ENCODE results near the gene ELMO2. TPM values are rescaled to one million over a fixed set of nuclear protein-coding genes. Genes with fewer than 3 reads are reported as not detected.

The ELMO2 gene
- total and polyA plus RNA-seq, 4 donors = 60.2 to 87.8 (median 70.9) TPM

DNA sequence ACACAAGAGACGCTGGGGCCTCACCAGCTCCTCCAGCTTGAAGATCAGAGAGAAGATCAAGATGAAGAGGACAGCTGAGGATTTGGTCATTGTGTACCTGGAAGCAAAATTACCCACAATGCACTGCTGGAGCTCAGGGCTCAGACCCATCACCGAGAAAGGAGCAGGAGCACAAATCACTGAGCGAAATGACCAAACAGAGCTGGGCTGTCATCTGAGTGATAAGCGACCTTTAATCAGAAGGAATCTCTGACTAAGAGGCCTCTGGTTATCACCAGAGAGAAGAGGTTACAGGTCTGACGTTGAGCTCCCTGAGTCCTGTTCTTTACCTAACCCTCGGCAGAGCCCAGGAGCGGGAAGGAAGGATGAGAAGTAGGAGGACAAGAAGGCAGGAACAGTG is 50.6 kb downstream of the ELMO2 start:
- Histone ChIP-seq H3K4me1 (ENCODE audit: control insufficient read depth, insufficient read depth, low read length) (peaks cover 34% of the 10 kb centered on the region), H3K27me3 (ENCODE audit: control insufficient read depth, insufficient read depth, low read length) (no peaks in the 10 kb centered on the region), H3K27ac (ENCODE audit: low read depth, low read length) (no peak overlapping the region), H3K36me3 (ENCODE audit: control insufficient read depth, insufficient read depth, low read length) (peaks cover 58% of the 10 kb centered on the region), H3K4me3 (ENCODE audit: low read depth, low read length) (no peak overlapping the region), H3K9me3 (ENCODE audit: control insufficient read depth, insufficient read depth, low read length) (no peaks in the 10 kb centered on the region)
- WGBS (ENCODE audit: insufficient coverage) = 89% methylated on average over 6 of the region's 7 CpGs
- DNase-seq (ENCODE audit: low read depth in 4 of 6, low spot score in 6 of 6) = no peak

DNA sequence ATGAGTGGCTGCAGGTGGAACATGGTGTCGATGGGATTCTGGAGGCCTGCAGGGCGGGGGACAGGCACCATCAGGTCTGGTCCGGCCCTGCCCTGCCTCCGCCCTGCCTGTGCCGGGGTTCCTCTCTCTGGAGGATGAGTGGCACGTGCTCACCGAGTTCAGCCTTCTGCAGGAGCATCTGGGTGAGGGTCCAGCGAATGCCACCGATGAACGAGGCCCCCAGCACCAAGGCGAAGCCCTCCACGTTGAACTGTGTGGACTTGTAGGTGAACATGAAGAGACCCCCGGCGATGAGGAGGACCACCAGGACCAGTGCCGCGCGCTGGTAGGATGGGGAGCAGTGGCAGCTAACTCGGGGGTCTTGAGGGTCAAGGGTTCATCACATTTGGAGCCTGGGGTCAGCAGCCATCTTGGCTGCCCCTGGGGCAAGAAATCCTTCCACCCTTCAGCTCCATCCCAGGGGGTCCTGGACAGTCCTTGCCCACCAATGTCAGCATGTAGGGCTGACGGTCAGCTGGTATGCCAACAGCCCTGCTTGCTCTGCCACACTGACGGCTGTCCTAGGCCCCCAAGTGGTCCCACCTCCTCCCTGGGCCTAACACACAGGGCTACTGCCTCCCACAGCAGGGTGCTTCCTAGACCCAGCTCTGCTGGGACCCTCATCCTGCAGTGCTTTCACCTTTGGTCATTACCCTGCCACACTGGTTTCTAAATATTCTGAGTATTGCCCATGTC is 51.3 kb downstream of the ELMO2 start:
- no peak overlapping the region for H3K27ac ChIP-seq (ENCODE audit: low read depth, low read length)

DNA sequence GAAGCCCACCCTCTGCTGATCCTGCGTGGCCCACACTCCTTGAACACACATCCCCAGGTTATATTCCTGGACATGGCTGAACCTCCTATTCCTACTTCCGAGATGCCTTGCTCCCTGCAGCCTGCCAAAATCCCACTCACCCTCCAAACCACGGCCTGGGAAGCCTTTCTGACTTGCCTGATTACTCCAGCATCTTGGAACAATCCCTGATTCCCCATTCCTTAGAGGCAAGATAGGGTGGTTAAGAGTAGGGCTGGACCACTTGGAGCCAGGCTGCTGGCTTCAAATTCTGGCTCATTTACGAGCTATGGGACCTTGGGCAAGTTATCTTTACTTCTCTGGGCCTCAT is 52.2 kb downstream of the ELMO2 start:
- H3K36me3 ChIP-seq (ENCODE audit: control insufficient read depth, insufficient read depth, low read length) = peaks cover 66% of the 10 kb centered on the region
- 91% methylated on average over 1 of the region's 4 CpGs for WGBS (ENCODE audit: insufficient coverage)
- no peak overlapping the region for H3K27ac ChIP-seq (ENCODE audit: low read depth, low read length)
- H3K27me3 ChIP-seq (ENCODE audit: control insufficient read depth, insufficient read depth, low read length) = no peaks in the 10 kb centered on the region
- H3K4me3 ChIP-seq (ENCODE audit: low read depth, low read length) = no peak overlapping the region
- DNase-seq (ENCODE audit: low read depth in 4 of 6, low spot score in 6 of 6) = no peak
- no peaks in the 10 kb centered on the region for H3K9me3 ChIP-seq (ENCODE audit: control insufficient read depth, insufficient read depth, low read length)
- H3K4me1 ChIP-seq (ENCODE audit: control insufficient read depth, insufficient read depth, low read length) = peaks cover 49% of the 10 kb centered on the region

More for the DNA sequence above, 51.3 kb downstream of the ELMO2 start:
- 95% methylated on average over 20 of the region's 20 CpGs for WGBS (ENCODE audit: insufficient coverage)
- Histone ChIP-seq H3K4me3 (ENCODE audit: low read depth, low read length) (no peak overlapping the region), H3K9me3 (ENCODE audit: control insufficient read depth, insufficient read depth, low read length) (no peaks in the 10 kb centered on the region), H3K4me1 (ENCODE audit: control insufficient read depth, insufficient read depth, low read length) (peaks cover 41% of the 10 kb centered on the region), H3K36me3 (ENCODE audit: control insufficient read depth, insufficient read depth, low read length) (peaks cover 65% of the 10 kb centered on the region), H3K27me3 (ENCODE audit: control insufficient read depth, insufficient read depth, low read length) (no peaks in the 10 kb centered on the region)
- DNase-seq (ENCODE audit: low read depth in 4 of 6, low spot score in 6 of 6) = no peak

DNA sequence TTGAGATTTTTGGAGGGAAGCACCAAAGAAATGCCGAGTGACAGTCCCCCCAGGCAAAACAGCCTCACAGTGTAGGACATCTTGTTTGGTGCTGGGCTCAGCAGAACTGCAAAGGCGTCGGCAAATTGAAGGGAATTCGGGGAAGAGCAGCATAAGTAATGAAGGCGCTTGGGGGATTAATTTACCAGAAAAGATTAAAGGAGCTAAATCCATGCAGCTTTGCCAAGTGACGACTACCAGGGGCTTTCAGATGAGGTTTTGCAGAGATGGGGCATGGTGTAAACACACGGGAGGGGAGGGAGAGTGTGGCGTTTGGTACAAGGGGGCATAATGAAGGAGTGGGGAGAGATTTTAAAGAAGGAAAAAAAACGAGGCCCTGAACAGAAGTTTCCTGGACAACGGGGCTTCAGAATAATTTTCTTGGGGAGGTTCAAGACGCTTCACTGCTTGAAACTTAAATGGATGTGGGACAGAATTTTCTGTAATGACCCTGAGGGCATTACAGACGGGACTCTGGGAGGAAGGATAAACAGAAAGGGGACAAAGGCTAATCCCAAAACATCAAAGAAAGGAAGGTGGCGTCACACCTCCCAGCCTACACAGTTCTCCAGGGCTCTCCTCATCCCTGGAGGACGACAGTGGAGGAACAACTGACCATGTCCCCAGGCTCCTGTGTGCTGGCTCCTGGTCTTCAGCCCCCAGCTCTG is 52.8 kb downstream of the ELMO2 start:
- 56% methylated on average over 13 of the region's 14 CpGs for WGBS (ENCODE audit: insufficient coverage)
- Histone ChIP-seq H3K9me3 (ENCODE audit: control insufficient read depth, insufficient read depth, low read length) (no peaks in the 10 kb centered on the region), H3K27me3 (ENCODE audit: control insufficient read depth, insufficient read depth, low read length) (no peaks in the 10 kb centered on the region), H3K27ac (ENCODE audit: low read depth, low read length) (no peak overlapping the region), H3K36me3 (ENCODE audit: control insufficient read depth, insufficient read depth, low read length) (peaks cover 62% of the 10 kb centered on the region), H3K4me1 (ENCODE audit: control insufficient read depth, insufficient read depth, low read length) (peaks cover 53% of the 10 kb centered on the region), H3K4me3 (ENCODE audit: low read depth, low read length) (no peak overlapping the region)
- DNase-seq (ENCODE audit: low read depth in 4 of 6, low spot score in 6 of 6) = peak in 2 of 6 donors; percentile 59 to 78

DNA sequence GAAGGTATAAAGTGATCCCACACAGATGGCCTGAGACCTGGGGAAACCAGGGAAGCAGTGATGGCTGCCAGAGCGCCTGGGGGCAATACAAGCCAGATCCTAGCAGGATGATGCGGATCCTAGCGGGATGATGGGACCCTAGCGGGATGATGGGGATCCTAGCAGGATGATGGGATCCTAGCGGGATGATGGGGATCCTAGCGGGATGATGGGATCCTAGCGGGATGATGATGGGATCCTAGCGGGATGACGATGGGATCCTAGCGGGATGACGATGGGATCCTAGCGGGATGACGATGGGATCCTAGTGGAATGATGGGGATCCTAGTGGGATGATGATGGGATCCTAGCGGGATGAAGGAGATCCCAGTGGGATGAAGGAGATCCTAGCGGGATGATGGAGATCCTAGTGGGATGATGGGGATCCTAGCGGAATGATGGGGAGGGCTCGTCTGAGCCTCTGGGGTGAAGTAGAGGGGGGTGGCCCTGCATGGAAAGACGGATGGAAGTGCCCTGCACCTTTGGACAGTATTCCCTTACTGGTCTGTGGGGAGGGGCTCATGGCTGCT is 54.0 kb downstream of the ELMO2 start:
- 91% methylated on average over 17 of the region's 18 CpGs for WGBS (ENCODE audit: insufficient coverage)
- Histone ChIP-seq H3K4me1 (ENCODE audit: control insufficient read depth, insufficient read depth, low read length) (peaks cover 65% of the 10 kb centered on the region), H3K27me3 (ENCODE audit: control insufficient read depth, insufficient read depth, low read length) (no peaks in the 10 kb centered on the region), H3K27ac (ENCODE audit: low read depth, low read length) (no peak overlapping the region), H3K4me3 (ENCODE audit: low read depth, low read length) (no peak overlapping the region), H3K9me3 (ENCODE audit: control insufficient read depth, insufficient read depth, low read length) (no peaks in the 10 kb centered on the region), H3K36me3 (ENCODE audit: control insufficient read depth, insufficient read depth, low read length) (peaks cover 50% of the 10 kb centered on the region)
- no peak for DNase-seq (ENCODE audit: low read depth in 4 of 6, low spot score in 6 of 6)

DNA sequence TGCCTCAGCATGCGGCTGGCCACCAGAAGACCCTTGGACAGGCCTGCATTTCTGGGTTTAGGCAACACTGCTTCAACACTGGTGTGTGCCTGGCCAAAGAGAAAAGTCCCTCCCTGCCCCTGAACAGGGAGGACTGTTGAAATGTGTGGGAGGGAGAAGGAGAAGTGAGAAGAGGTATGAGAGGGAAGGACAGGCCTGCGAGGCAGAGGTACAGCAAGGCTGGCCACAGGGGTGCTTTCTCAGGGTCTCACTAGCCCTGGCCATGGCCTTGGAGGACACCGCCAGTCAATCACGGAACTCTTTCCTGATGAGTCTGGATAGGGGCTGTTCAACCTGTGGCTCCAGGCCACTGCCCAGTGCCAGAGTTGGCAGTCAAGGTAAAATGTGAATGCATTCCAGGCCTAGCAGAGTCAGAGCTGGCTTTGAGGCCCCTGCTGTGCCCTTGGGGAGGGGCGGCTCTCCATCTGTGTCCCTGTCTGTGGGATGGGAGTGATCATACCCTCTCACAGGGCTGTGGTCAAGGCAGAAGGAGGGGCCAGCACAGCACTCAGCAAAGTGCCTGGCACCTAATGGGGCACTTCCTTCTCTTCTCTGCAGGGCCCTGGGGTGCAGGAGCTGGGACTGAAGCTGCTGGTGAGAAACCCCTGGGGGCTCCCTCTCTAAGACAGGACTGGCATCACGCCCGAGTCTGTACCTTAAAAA is 54.9 kb downstream of the ELMO2 start:
- H3K4me1 ChIP-seq (ENCODE audit: control insufficient read depth, insufficient read depth, low read length) = peaks cover 57% of the 10 kb centered on the region
- DNase-seq (ENCODE audit: low read depth in 4 of 6, low spot score in 6 of 6) = no peak
- H3K36me3 ChIP-seq (ENCODE audit: control insufficient read depth, insufficient read depth, low read length) = peaks cover 41% of the 10 kb centered on the region
- no peak overlapping the region for H3K4me3 ChIP-seq (ENCODE audit: low read depth, low read length)
- no peaks in the 10 kb centered on the region for H3K27me3 ChIP-seq (ENCODE audit: control insufficient read depth, insufficient read depth, low read length)
- WGBS (ENCODE audit: insufficient coverage) = 87% methylated on average over 6 of the region's 7 CpGs
- H3K27ac ChIP-seq (ENCODE audit: low read depth, low read length) = no peak overlapping the region
- no peaks in the 10 kb centered on the region for H3K9me3 ChIP-seq (ENCODE audit: control insufficient read depth, insufficient read depth, low read length)

DNA sequence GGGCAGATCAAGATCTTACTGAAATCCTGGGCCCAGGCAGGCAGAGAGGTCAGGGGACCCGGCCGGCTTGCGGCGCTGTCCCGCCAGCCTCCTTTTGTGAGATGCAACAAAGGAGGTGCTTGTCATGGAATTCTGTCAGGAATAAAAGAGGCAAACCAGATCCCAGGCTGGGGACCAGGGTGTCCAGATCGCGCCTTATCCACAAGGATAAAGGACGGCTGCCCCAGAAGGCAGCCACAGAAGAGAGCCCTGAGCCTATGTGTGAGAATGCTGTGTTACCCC is 55.5 kb downstream of the ELMO2 start:
- Histone ChIP-seq H3K27ac (ENCODE audit: low read depth, low read length) (no peak overlapping the region), H3K4me1 (ENCODE audit: control insufficient read depth, insufficient read depth, low read length) (peaks cover 55% of the 10 kb centered on the region), H3K4me3 (ENCODE audit: low read depth, low read length) (no peak overlapping the region), H3K36me3 (ENCODE audit: control insufficient read depth, insufficient read depth, low read length) (peaks cover 36% of the 10 kb centered on the region), H3K9me3 (ENCODE audit: control insufficient read depth, insufficient read depth, low read length) (no peaks in the 10 kb centered on the region), H3K27me3 (ENCODE audit: control insufficient read depth, insufficient read depth, low read length) (no peaks in the 10 kb centered on the region)
- DNase-seq (ENCODE audit: low read depth in 4 of 6, low spot score in 6 of 6) = no peak
- WGBS (ENCODE audit: insufficient coverage) = 36% methylated on average over 8 of the region's 8 CpGs

DNA sequence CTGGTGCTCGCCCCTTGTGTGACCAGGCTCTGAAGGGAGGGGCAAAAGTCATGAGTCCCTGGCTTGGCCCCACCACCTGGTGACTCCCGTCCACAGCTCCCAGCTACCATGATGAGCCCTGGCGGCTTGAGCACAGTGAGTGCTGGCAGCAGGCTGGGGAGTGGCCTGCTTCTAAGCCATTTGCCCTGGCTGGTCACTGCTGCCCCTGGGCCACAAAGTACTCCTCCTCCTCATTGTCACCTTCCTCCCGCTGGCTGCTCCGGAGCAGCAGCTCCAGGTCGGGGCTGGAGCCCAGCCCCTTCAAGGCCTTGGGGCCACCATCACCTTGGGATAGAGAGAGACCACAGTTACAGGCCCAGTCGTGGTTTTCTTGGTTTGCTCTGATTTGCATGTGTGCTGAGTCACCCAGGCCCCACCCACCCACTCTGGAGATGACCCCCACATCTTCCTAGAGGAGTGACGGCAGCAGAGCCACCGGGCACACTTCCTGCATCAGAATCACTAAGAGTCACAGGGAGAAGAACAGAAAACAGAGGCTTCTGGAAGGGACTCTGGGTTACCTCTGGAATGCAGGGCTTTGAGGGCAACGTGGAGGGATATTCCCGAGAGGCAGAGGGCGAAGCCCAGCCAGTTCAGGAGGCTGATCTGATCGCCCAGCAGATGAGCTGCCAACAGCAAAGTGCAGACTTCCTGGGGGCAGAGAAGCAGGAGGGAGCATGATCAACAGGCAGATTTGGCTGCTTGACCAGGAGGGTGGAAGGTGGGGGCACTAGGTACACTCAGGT is 56.0 kb downstream of the ELMO2 start:
- no peaks in the 10 kb centered on the region for H3K27me3 ChIP-seq (ENCODE audit: control insufficient read depth, insufficient read depth, low read length)
- WGBS (ENCODE audit: insufficient coverage) = 44% methylated on average over 11 of the region's 13 CpGs
- no peak overlapping the region for H3K4me3 ChIP-seq (ENCODE audit: low read depth, low read length)
- peaks cover 55% of the 10 kb centered on the region for H3K4me1 ChIP-seq (ENCODE audit: control insufficient read depth, insufficient read depth, low read length)
- no peak overlapping the region for H3K27ac ChIP-seq (ENCODE audit: low read depth, low read length)
- H3K9me3 ChIP-seq (ENCODE audit: control insufficient read depth, insufficient read depth, low read length) = no peaks in the 10 kb centered on the region
- no peak for DNase-seq (ENCODE audit: low read depth in 4 of 6, low spot score in 6 of 6)
- H3K36me3 ChIP-seq (ENCODE audit: control insufficient read depth, insufficient read depth, low read length) = peaks cover 34% of the 10 kb centered on the region

DNA sequence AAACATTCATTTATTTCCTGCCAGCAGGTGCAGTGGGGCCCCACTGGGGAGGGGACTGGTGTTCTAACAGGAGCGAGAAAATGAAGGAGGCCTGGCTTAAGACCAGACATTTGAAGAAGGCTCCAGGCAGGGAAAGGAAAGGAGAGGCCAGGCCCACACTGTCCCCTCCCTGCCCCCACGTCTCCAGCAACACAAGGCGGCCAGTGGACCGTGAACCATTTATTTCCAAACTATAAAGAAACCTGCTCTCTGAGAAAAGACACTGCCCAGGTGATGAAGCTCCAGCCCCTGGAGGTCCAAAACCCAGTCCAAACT is 56.7 kb downstream of the ELMO2 start:
- peaks cover 27% of the 10 kb centered on the region for H3K36me3 ChIP-seq (ENCODE audit: control insufficient read depth, insufficient read depth, low read length)
- peaks cover 55% of the 10 kb centered on the region for H3K4me1 ChIP-seq (ENCODE audit: control insufficient read depth, insufficient read depth, low read length)
- 58% methylated on average over 4 of the region's 4 CpGs for WGBS (ENCODE audit: insufficient coverage)
- DNase-seq (ENCODE audit: low read depth in 4 of 6, low spot score in 6 of 6) = no peak
- no peak overlapping the region for H3K27ac ChIP-seq (ENCODE audit: low read depth, low read length)
- no peaks in the 10 kb centered on the region for H3K9me3 ChIP-seq (ENCODE audit: control insufficient read depth, insufficient read depth, low read length)
- no peaks in the 10 kb centered on the region for H3K27me3 ChIP-seq (ENCODE audit: control insufficient read depth, insufficient read depth, low read length)
- no peak overlapping the region for H3K4me3 ChIP-seq (ENCODE audit: low read depth, low read length)

Measured in spinal cord (tissue), 10 donors.